Measurements from ENCODE around the gene UPF3B.

- TF ChIP-seq, protein P1, sequence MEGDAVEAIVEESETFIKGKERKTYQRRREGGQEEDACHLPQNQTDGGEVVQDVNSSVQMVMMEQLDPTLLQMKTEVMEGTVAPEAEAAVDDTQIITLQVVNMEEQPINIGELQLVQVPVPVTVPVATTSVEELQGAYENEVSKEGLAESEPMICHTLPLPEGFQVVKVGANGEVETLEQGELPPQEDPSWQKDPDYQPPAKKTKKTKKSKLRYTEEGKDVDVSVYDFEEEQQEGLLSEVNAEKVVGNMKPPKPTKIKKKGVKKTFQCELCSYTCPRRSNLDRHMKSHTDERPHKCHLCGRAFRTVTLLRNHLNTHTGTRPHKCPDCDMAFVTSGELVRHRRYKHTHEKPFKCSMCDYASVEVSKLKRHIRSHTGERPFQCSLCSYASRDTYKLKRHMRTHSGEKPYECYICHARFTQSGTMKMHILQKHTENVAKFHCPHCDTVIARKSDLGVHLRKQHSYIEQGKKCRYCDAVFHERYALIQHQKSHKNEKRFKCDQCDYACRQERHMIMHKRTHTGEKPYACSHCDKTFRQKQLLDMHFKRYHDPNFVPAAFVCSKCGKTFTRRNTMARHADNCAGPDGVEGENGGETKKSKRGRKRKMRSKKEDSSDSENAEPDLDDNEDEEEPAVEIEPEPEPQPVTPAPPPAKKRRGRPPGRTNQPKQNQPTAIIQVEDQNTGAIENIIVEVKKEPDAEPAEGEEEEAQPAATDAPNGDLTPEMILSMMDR (IDR thresholded peaks at IDR 0.05): no peak
- no peak for TF ChIP-seq POLR2A (IDR thresholded peaks at IDR 0.05)
Observed at GRCh38 chrX:119899125-119899524, 46.4 kb upstream of the UPF3B start.

All from heart left ventricle (tissue), 13 donors.